ENCODE measurements around the gene NCAPD2.

Gene NCAPD2

GRCh38 chr12:6493497-6494257 lies at the start of gene NCAPD2:
Gene NCAPD2, plus strand, starts transcription at chr12:6494102. Its CDS starts 997 bp downstream, at chr12:6495099.
- peak; percentile 87 for DNase-seq

GRCh38 chr12:6444704-6445688 lies 48.9 kb upstream of the NCAPD2 start, which contains the start of gene CD27:
Gene CD27, plus strand, starts transcription at chr12:6444955. Its CDS starts 141 bp downstream, at chr12:6445096.
- DNase-seq, result no peak

- DNase-seq, result no peak
Observed at GRCh38 chr12:6450091-6450868, 43.6 kb upstream of the NCAPD2 start.

GRCh38 chr12:6450869-6451347 lies 43.0 kb upstream of the NCAPD2 start:
- no peak for DNase-seq

GRCh38 chr12:6451348-6452244 lies 42.3 kb upstream of the NCAPD2 start, which contains the start of gene TAPBPL:
Gene TAPBPL, plus strand, starts transcription at chr12:6452042. Its CDS starts 207 bp downstream, at chr12:6452249.
- DNase-seq, result peak; percentile 69

GRCh38 chr12:6452245-6452943 lies 41.5 kb upstream of the NCAPD2 start:
- DNase-seq, result no peak

- no peak for DNase-seq
Observed at GRCh38 chr12:6452944-6453630, 40.8 kb upstream of the NCAPD2 start.

- no peak for DNase-seq
Observed at GRCh38 chr12:6457220-6457945, 36.5 kb upstream of the NCAPD2 start.

- DNase-seq, result no peak
Observed at GRCh38 chr12:6458281-6459003, 35.5 kb upstream of the NCAPD2 start.

- DNase-seq, result no peak
Observed at GRCh38 chr12:6459004-6459337, 34.9 kb upstream of the NCAPD2 start.

GRCh38 chr12:6460751-6461371 lies 33.0 kb upstream of the NCAPD2 start:
- no peak for DNase-seq

- no peak for DNase-seq
Observed at GRCh38 chr12:6461401-6462233, 32.3 kb upstream of the NCAPD2 start.

- no peak for DNase-seq
Observed at GRCh38 chr12:6462234-6462995, 31.5 kb upstream of the NCAPD2 start.

- DNase-seq, result no peak
Observed at GRCh38 chr12:6463216-6463615, 30.7 kb upstream of the NCAPD2 start.

GRCh38 chr12:6463858-6464257 lies 30.0 kb upstream of the NCAPD2 start:
- no peak for DNase-seq

- no peak for DNase-seq
Observed at GRCh38 chr12:6464531-6464930, 29.4 kb upstream of the NCAPD2 start.
